Type B pancreatic cell (in vitro differentiated cells): Measurements from ENCODE around the gene TESK2. TPM values are rescaled to one million over a fixed set of nuclear protein-coding genes. Genes with fewer than 3 reads are reported as not detected.

Source experiments
- DNase-seq: peaks from one replicate; pipeline ENCODE4 v3.0.0; 2021; ENCODE audit warnings: mixed read lengths; ENCODE audit not compliant: unreplicated experiment; ENCODE audit errors: extremely low spot score
- H3K27ac Mint-ChIP-seq: 2 replicates; pipeline ENCODE4 v1.8.0; 2021; ENCODE audit warnings: mild to moderate bottlenecking, mixed read lengths
- H3K27me3 Mint-ChIP-seq: 2 replicates; pipeline ENCODE4 v1.8.0; 2021; ENCODE audit warnings: mixed read lengths
- H3K36me3 Mint-ChIP-seq: 2 replicates; pipeline ENCODE4 v1.8.0; 2021; ENCODE audit warnings: mixed read lengths
- H3K4me1 Mint-ChIP-seq: one replicate; pipeline ENCODE4 v1.8.0; 2021; ENCODE audit warnings: mixed read lengths; ENCODE audit not compliant: unreplicated experiment
- H3K4me3 Mint-ChIP-seq: 2 replicates; pipeline ENCODE4 v1.8.0; 2021; ENCODE audit warnings: mild to moderate bottlenecking, mixed read lengths
- H3K9me3 Mint-ChIP-seq: 2 replicates; pipeline ENCODE4 v1.8.0; 2021; ENCODE audit warnings: mixed read lengths
- CTCF ChIP-seq: fragments of 200-600 bp; sonication (generic); conservative IDR thresholded peaks from 2 replicates; pipeline ENCODE4 v1.5.0; 2021; ENCODE audit warnings: antibody characterized with exemption, mild to moderate bottlenecking
- total RNA-seq: library from RNA; stranded (reverse); gene quantifications from 2 replicates; pipeline ENCODE4 v1.2.1, GENCODE V29; 2021; ENCODE audit warnings: low replicate concordance

Gene TESK2
- total RNA-seq, 1 donor from 2014 or later, result 6.7 TPM

GRCh38 chr1:45400049-45400448, 90.9 kb downstream of the TESK2 start:
- no peak for TF ChIP-seq CTCF
- no peaks in the 10 kb centered on the region for H3K36me3 Mint-ChIP-seq
- H3K4me1 Mint-ChIP-seq, result no peaks in the 10 kb centered on the region
- no peak for DNase-seq
- H3K27ac Mint-ChIP-seq, result no peak overlapping the region
- no peaks in the 10 kb centered on the region for H3K9me3 Mint-ChIP-seq
- H3K27me3 Mint-ChIP-seq, result no peaks in the 10 kb centered on the region
- H3K4me3 Mint-ChIP-seq, result no peak overlapping the region

GRCh38 chr1:45397285-45397684, 93.7 kb downstream of the TESK2 start:
- Mint-ChIP-seq H3K9me3 (no peaks in the 10 kb centered on the region), H3K36me3 (no peaks in the 10 kb centered on the region), H3K4me1 (no peaks in the 10 kb centered on the region), H3K27ac (no peak overlapping the region), H3K4me3 (no peak overlapping the region), H3K27me3 (no peaks in the 10 kb centered on the region)
- no peak for DNase-seq
- TF ChIP-seq CTCF, result no peak

GRCh38 chr1:45395582-45395981, 95.4 kb downstream of the TESK2 start:
- H3K27ac Mint-ChIP-seq, result no peak overlapping the region
- H3K27me3 Mint-ChIP-seq, result no peaks in the 10 kb centered on the region
- DNase-seq, result no peak
- H3K9me3 Mint-ChIP-seq, result no peaks in the 10 kb centered on the region
- H3K4me3 Mint-ChIP-seq, result no peak overlapping the region
- no peaks in the 10 kb centered on the region for H3K4me1 Mint-ChIP-seq
- no peak for TF ChIP-seq CTCF
- no peaks in the 10 kb centered on the region for H3K36me3 Mint-ChIP-seq

- H3K27me3 Mint-ChIP-seq, result no peaks in the 10 kb centered on the region
- no peaks in the 10 kb centered on the region for H3K36me3 Mint-ChIP-seq
- no peaks in the 10 kb centered on the region for H3K4me1 Mint-ChIP-seq
- no peaks in the 10 kb centered on the region for H3K9me3 Mint-ChIP-seq
- no peak overlapping the region for H3K27ac Mint-ChIP-seq
- TF ChIP-seq CTCF, result no peak
- H3K4me3 Mint-ChIP-seq, result no peak overlapping the region
- no peak for DNase-seq
Observed at GRCh38 chr1:45395051-45395450, 95.9 kb downstream of the TESK2 start.

- Mint-ChIP-seq H3K36me3 (no peaks in the 10 kb centered on the region), H3K27me3 (no peaks in the 10 kb centered on the region), H3K9me3 (no peaks in the 10 kb centered on the region), H3K4me1 (no peaks in the 10 kb centered on the region), H3K4me3 (no peak overlapping the region), H3K27ac (no peak overlapping the region)
- TF ChIP-seq CTCF, result no peak
- DNase-seq, result no peak
Observed at GRCh38 chr1:45394342-45394741, 96.6 kb downstream of the TESK2 start.

GRCh38 chr1:45393718-45394302, 97.2 kb downstream of the TESK2 start:
- H3K36me3 Mint-ChIP-seq, result no peaks in the 10 kb centered on the region
- H3K27ac Mint-ChIP-seq, result no peak overlapping the region

More at GRCh38 chr1:45393718-45394302, 97.2 kb downstream of the TESK2 start:
- Mint-ChIP-seq H3K9me3 (no peaks in the 10 kb centered on the region), H3K4me1 (no peaks in the 10 kb centered on the region), H3K27me3 (no peaks in the 10 kb centered on the region), H3K4me3 (no peak overlapping the region)
- no peak for DNase-seq
- TF ChIP-seq CTCF, result no peak
